Measurements from ENCODE around the gene CCNE1. TPM values are rescaled to one million over a fixed set of nuclear protein-coding genes. Genes with fewer than 3 reads are reported as not detected.
A peak's percentile ranks its signal among the peaks of the same experiment; 100 is the strongest.

Gene CCNE1
- total and polyA plus RNA-seq, 9 of the 15 experiments (the other 6 are each of a cell fraction or from before 2014, with no cell fraction given) = 6.2 to 41.0 (median 31.6) TPM

DNA sequence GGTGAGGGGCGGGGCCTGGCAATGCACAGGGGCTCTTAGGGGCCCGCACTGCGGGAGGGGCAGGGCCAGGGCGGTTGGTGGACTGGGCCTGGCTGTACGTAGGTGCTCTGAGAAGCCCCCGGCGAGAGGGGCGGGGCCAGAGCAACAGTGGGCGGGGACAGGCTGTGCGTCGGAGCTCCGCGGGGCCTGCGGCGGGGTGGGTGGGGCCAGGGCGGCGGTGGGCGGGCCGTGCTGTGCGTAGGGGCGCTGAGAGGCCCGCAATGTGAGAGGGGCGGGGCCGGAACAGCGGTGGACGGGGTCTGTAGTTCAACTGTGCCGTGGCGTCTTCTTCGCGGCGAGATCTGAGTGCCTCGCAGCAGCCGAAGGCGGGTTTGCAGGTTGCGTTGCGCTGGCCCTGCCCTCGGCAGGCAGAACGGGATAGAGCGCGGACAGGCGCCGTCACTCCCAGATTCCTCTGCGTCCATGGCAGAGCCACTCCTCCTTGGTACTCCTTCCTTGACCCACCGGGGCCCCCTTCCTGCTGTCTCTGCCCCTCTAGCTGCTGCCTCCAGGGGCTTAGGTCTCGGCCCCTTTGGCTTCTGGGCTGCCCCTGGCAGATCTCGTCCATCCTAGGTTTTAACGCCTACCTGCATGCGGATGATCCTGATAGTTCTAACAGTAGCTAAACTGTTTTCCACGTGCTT is 33.2 kb downstream of the CCNE1 start (continued):
- TF ChIP-seq ATF1 (CRISPR knock-in tag; IDR thresholded peaks at IDR 0.05) (no peak), ATF1 (tag; IDR thresholded peaks at IDR 0.05) (peak; percentile 77), HDAC2 (IDR thresholded peaks at IDR 0.05) (peak; percentile 53; the same call in 1 of the 2 replicates), ZNF175 (CRISPR knock-in tag; IDR thresholded peaks at IDR 0.05; ENCODE audit: low read depth) (no peak), NR4A1 (CRISPR knock-in tag; IDR thresholded peaks at IDR 0.05) (no peak), NR4A1 (tag; IDR thresholded peaks at IDR 0.05) (no peak), NR3C1 (CRISPR knock-in tag; IDR thresholded peaks at IDR 0.05) (peak; percentile 59; the same call in 1 of the 2 replicates), GABPB2 (CRISPR knock-in tag; conservative IDR thresholded peaks at IDR 0.05) (no peak), SMARCE1 (IDR thresholded peaks at IDR 0.05) (0 out of 2 replicates have a peak, but pooled peaks have one; percentile 10), ZNF146 (CRISPR knock-in tag; IDR thresholded peaks at IDR 0.05; ENCODE audit: unreplicated experiment) (no peak), HMGN3 (IDR thresholded peaks at IDR 0.05; ENCODE audit: borderline replicate concordance, extremely low read depth, insufficient read length, low read depth, low read length) (peak; percentile 54), RBBP5 (IDR thresholded peaks at IDR 0.05; ENCODE audit: borderline replicate concordance, insufficient read depth, low read length, poor library complexity, severe bottlenecking) (no peak), POLR2G (IDR thresholded peaks at IDR 0.05; ENCODE audit: low read depth, low read length) (peak; percentile 70), SMC3 (conservative IDR thresholded peaks at IDR 0.05; ENCODE audit: insufficient read depth, low read depth, low read length) (0 out of 2 replicates have a peak, but pooled peaks have one; percentile 8), TARDBP (IDR thresholded peaks at IDR 0.05) (no peak), ZNF239 (CRISPR knock-in tag; IDR thresholded peaks at IDR 0.05) (no peak), SP1 (CRISPR knock-in tag; IDR thresholded peaks at IDR 0.05) (peak; percentile 82), KDM5B (IDR thresholded peaks at IDR 0.05; ENCODE audit: insufficient replicate concordance, low read depth, low read length) (peak; percentile 50), CXXC5 (CRISPR knock-in tag; IDR thresholded peaks at IDR 0.05) (peak; percentile 59), RHOXF2B (CRISPR knock-in tag; conservative IDR thresholded peaks at IDR 0.05) (no peak)
- TF ChIP-seq, protein P1, sequence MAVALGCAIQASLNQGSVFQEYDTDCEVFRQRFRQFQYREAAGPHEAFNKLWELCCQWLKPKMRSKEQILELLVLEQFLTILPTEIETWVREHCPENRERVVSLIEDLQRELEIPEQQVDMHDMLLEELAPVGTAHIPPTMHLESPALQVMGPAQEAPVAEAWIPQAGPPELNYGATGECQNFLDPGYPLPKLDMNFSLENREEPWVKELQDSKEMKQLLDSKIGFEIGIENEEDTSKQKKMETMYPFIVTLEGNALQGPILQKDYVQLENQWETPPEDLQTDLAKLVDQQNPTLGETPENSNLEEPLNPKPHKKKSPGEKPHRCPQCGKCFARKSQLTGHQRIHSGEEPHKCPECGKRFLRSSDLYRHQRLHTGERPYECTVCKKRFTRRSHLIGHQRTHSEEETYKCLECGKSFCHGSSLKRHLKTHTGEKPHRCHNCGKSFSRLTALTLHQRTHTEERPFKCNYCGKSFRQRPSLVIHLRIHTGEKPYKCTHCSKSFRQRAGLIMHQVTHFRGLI (CRISPR knock-in tag; IDR thresholded peaks at IDR 0.05) = no peak
- TF ChIP-seq, protein P2, sequence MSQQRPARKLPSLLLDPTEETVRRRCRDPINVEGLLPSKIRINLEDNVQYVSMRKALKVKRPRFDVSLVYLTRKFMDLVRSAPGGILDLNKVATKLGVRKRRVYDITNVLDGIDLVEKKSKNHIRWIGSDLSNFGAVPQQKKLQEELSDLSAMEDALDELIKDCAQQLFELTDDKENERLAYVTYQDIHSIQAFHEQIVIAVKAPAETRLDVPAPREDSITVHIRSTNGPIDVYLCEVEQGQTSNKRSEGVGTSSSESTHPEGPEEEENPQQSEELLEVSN (IDR thresholded peaks at IDR 0.05; ENCODE audit: borderline replicate concordance in 1 of 2, extremely low read depth in 1 of 2, insufficient read depth in 1 of 2, insufficient read length in 1 of 2, low read depth in 1 of 2, low read length in 1 of 2, poor library complexity in 1 of 2, severe bottlenecking in 1 of 2) = peak; percentile 35 to 60
- TF ChIP-seq, protein P3, sequence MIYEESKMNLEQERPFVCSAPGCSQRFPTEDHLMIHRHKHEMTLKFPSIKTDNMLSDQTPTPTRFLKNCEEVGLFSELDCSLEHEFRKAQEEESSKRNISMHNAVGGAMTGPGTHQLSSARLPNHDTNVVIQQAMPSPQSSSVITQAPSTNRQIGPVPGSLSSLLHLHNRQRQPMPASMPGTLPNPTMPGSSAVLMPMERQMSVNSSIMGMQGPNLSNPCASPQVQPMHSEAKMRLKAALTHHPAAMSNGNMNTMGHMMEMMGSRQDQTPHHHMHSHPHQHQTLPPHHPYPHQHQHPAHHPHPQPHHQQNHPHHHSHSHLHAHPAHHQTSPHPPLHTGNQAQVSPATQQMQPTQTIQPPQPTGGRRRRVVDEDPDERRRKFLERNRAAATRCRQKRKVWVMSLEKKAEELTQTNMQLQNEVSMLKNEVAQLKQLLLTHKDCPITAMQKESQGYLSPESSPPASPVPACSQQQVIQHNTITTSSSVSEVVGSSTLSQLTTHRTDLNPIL (CRISPR knock-in tag; IDR thresholded peaks at IDR 0.05) = no peak
- TF ChIP-seq, protein P4, sequence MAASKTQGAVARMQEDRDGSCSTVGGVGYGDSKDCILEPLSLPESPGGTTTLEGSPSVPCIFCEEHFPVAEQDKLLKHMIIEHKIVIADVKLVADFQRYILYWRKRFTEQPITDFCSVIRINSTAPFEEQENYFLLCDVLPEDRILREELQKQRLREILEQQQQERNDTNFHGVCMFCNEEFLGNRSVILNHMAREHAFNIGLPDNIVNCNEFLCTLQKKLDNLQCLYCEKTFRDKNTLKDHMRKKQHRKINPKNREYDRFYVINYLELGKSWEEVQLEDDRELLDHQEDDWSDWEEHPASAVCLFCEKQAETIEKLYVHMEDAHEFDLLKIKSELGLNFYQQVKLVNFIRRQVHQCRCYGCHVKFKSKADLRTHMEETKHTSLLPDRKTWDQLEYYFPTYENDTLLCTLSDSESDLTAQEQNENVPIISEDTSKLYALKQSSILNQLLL (CRISPR knock-in tag; IDR thresholded peaks at IDR 0.05; ENCODE audit: borderline replicate concordance) = no peak
